Smooth muscle cell (in vitro differentiated cells): ENCODE results near the gene GDAP1L1. TPM values are rescaled to one million over a fixed set of nuclear protein-coding genes. Genes with fewer than 3 reads are reported as not detected.

Experiments used
- DNase-seq: peaks from one replicate; lab custom pipeline; 2025; ENCODE audit not compliant: unreplicated experiment; lab: John Stamatoyannopoulos, UW
- H2AFZ ChIP-seq: fragments of 200-600 bp; sonication (generic); 2 replicates; pipeline ENCODE4 v1.6.0; 2016; ENCODE audit warnings: antibody characterized with exemption, low read depth, mild to moderate bottlenecking
- H3F3A ChIP-seq: fragments of 200-600 bp; sonication (generic); 2 replicates; pipeline ENCODE4 v1.6.0; 2017; ENCODE audit warnings: antibody characterized with exemption, low read depth
- H3K27ac ChIP-seq: fragments of 200-600 bp; sonication (generic); 2 replicates; pipeline ENCODE4 v1.5.1; 2016; ENCODE audit warnings: low read depth, mild to moderate bottlenecking
- H3K27me3 ChIP-seq: fragments of 200-600 bp; sonication (generic); 2 replicates; pipeline ENCODE4 v1.6.1; 2016; ENCODE audit warnings: low read depth, mild to moderate bottlenecking
- H3K36me3 ChIP-seq: fragments of 200-600 bp; sonication (generic); 2 replicates; pipeline ENCODE4 v1.5.1; 2016; ENCODE audit warnings: low read depth
- H3K4me1 ChIP-seq: fragments of 200-600 bp; sonication (generic); 2 replicates; pipeline ENCODE4 v1.5.1; 2016; ENCODE audit warnings: low read depth
- H3K4me2 ChIP-seq: fragments of 200-600 bp; sonication (generic); 2 replicates; pipeline ENCODE4 v1.6.0; 2016; ENCODE audit warnings: mild to moderate bottlenecking
- H3K4me3 ChIP-seq: fragments of 200-600 bp; sonication (generic); 2 replicates; pipeline ENCODE4 v1.5.1; 2016; ENCODE audit warnings: mild to moderate bottlenecking
- H3K79me2 ChIP-seq: fragments of 200-600 bp; sonication (generic); 2 replicates; pipeline ENCODE4 v1.6.0; 2016; ENCODE audit warnings: low read depth, mild to moderate bottlenecking
- H3K9ac ChIP-seq: fragments of 200-600 bp; sonication (generic); 2 replicates; pipeline ENCODE4 v1.6.0; 2016; ENCODE audit warnings: low read depth
- H3K9me3 ChIP-seq: fragments of 200-600 bp; sonication (generic); replicated peaks from 2 replicates; pipeline ENCODE4 v1.5.1; 2016; ENCODE audit warnings: low read depth
- H4K20me1 ChIP-seq: fragments of 200-600 bp; sonication (generic); 2 replicates; pipeline ENCODE4 v1.6.0; 2016; ENCODE audit warnings: low read depth
- CTCF ChIP-seq: fragments of 200-600 bp; sonication (generic); IDR thresholded peaks from 2 replicates; pipeline ENCODE4 v1.5.1; 2017; ENCODE audit warnings: borderline replicate concordance, mild to moderate bottlenecking, antibody characterized with exemption; ENCODE audit not compliant: insufficient read depth, poor library complexity, severe bottlenecking
- WGBS: methylation state at CpG from one replicate; pipeline ENCODE4 v1.1.7; 2016; ENCODE audit warnings: low lambda C conversion rate; 5-methylcytosine and 5-hydroxymethylcytosine counted together
- polyA plus RNA-seq: library from polyadenylated mRNA; unstranded; fragments of >200 nt; fragmentation: Nextera tagmentation; extraction: Ambion mirVana; gene quantifications from 2 replicates; pipeline ENCODE4 v1.2.1, GENCODE V29; 2016
- total RNA-seq: library from RNA; depleted of rRNA; stranded (reverse); fragments of >200 nt; gene quantifications from 2 replicates; pipeline ENCODE4 v1.2.3, GENCODE V29; 2014

GDAP1L1 gene
- total and polyA plus RNA-seq, 2 experiments from 2014 or later, result not detected

GRCh38 chr20:44256961-44257360 lies 9.9 kb downstream of the GDAP1L1 start:
- H4K20me1 ChIP-seq, result no peaks in the 10 kb centered on the region
- no peaks in the 10 kb centered on the region for H3F3A ChIP-seq
- H3K36me3 ChIP-seq, result no peaks in the 10 kb centered on the region
- H3K4me2 ChIP-seq, result no peak overlapping the region
- H2AFZ ChIP-seq, result no peak overlapping the region
- no peak for DNase-seq
- H3K9ac ChIP-seq, result no peak overlapping the region
- no peaks in the 10 kb centered on the region for H3K27me3 ChIP-seq
- no peaks in the 10 kb centered on the region for H3K79me2 ChIP-seq
- 95% methylated on average over 17 of the region's 21 CpGs for WGBS
- H3K4me1 ChIP-seq, result no peaks in the 10 kb centered on the region
- no peak for TF ChIP-seq CTCF
- H3K27ac ChIP-seq, result no peak overlapping the region
- H3K4me3 ChIP-seq, result no peak overlapping the region
- H3K9me3 ChIP-seq, result no peaks in the 10 kb centered on the region

- Histone ChIP-seq H3F3A (no peaks in the 10 kb centered on the region), H3K27me3 (no peaks in the 10 kb centered on the region), H3K36me3 (no peaks in the 10 kb centered on the region), H3K4me1 (no peaks in the 10 kb centered on the region), H3K4me3 (no peak overlapping the region), H3K9me3 (no peaks in the 10 kb centered on the region), H4K20me1 (no peaks in the 10 kb centered on the region), H3K4me2 (no peak overlapping the region), H3K27ac (no peak overlapping the region), H2AFZ (no peak overlapping the region), H3K9ac (no peak overlapping the region), H3K79me2 (no peaks in the 10 kb centered on the region)
- TF ChIP-seq CTCF, result no peak
- WGBS, result 91% methylated on average over 14 of the region's 28 CpGs
- DNase-seq, result no peak
These were observed 11.2 kb downstream of the GDAP1L1 start for GRCh38 chr20:44258226-44258890.

- H3K4me2 ChIP-seq, result no peak overlapping the region
- no peak overlapping the region for H2AFZ ChIP-seq
- no peak overlapping the region for H3K27ac ChIP-seq
- H3K27me3 ChIP-seq, result no peaks in the 10 kb centered on the region
- H3K79me2 ChIP-seq, result no peaks in the 10 kb centered on the region
- no peak overlapping the region for H3K9ac ChIP-seq
- no peaks in the 10 kb centered on the region for H3K36me3 ChIP-seq
- H3K4me3 ChIP-seq, result no peak overlapping the region
- no peaks in the 10 kb centered on the region for H3K9me3 ChIP-seq
- 71% methylated on average over 5 of the region's 5 CpGs for WGBS
- H4K20me1 ChIP-seq, result no peaks in the 10 kb centered on the region
- no peaks in the 10 kb centered on the region for H3K4me1 ChIP-seq
- no peak for DNase-seq
- no peaks in the 10 kb centered on the region for H3F3A ChIP-seq
- TF ChIP-seq CTCF, result no peak
These were observed 17.2 kb downstream of the GDAP1L1 start for GRCh38 chr20:44264287-44264686.

GRCh38 chr20:44268802-44269201 lies 21.7 kb downstream of the GDAP1L1 start:
- DNase-seq, result no peak
- Histone ChIP-seq H3K9ac (no peak overlapping the region), H3K36me3 (no peaks in the 10 kb centered on the region), H3K4me1 (no peaks in the 10 kb centered on the region), H3K4me3 (no peak overlapping the region), H3K79me2 (no peaks in the 10 kb centered on the region), H2AFZ (no peak overlapping the region), H3F3A (no peaks in the 10 kb centered on the region), H3K4me2 (no peak overlapping the region), H3K27ac (no peak overlapping the region), H3K9me3 (no peaks in the 10 kb centered on the region), H4K20me1 (no peaks in the 10 kb centered on the region), H3K27me3 (no peaks in the 10 kb centered on the region)
- 94% methylated on average over 5 of the region's 5 CpGs for WGBS
- no peak for TF ChIP-seq CTCF
